HepG2 (cell line): Measurements from ENCODE around the gene SLC4A11. TPM values are rescaled to one million over a fixed set of nuclear protein-coding genes. Genes with fewer than 3 reads are reported as not detected.

ENCODE experiments used
- BCL6 ChIP-seq: IDR thresholded peaks from 2 replicates; pipeline ENCODE4 v1.6.1; 2016; ENCODE audit warnings: missing genetic modification reagents, missing compliant biosample characterization
- EED ChIP-seq: sonication (generic); formaldehyde crosslinking; IDR thresholded peaks from 2 replicates; pipeline ENCODE4 v1.5.0; 2020; ENCODE audit warnings: mild to moderate bottlenecking, missing genetic modification reagents
- FOXA3 ChIP-seq: IDR thresholded peaks from 2 replicates; pipeline ENCODE4 v1.6.1; 2016; ENCODE audit warnings: missing genetic modification reagents, missing compliant biosample characterization
- HNF4G ChIP-seq, 2 experiments: sonication (generic) in 1 of 2; formaldehyde crosslinking in 1 of 2; IDR thresholded peaks; 2 replicates each; pipeline versions ENCODE4 v1.4.0 to v1.6.1; 2011 to 2020; ENCODE audit warnings: borderline replicate concordance in 2 of 2, low read depth in 2 of 2, mild to moderate bottlenecking in 2 of 2, low read length in 1 of 2, missing genetic modification reagents in 1 of 2, moderate library complexity in 1 of 2
- JARID2 ChIP-seq: sonication (generic); formaldehyde crosslinking; IDR thresholded peaks from 2 replicates; pipeline ENCODE4 v1.8.1; 2023; ENCODE audit warnings: missing genetic modification reagents, inconsistent platforms; ENCODE audit not compliant: insufficient replicate concordance
- NFE2L1 ChIP-seq: sonication (generic); formaldehyde crosslinking; IDR thresholded peaks from 2 replicates; pipeline ENCODE4 v1.4.0; 2020; ENCODE audit warnings: missing genetic modification reagents, mild to moderate bottlenecking, borderline replicate concordance
- NFKB2 ChIP-seq: sonication (generic); formaldehyde crosslinking; IDR thresholded peaks from 2 replicates; pipeline ENCODE4 v1.4.0; 2020; ENCODE audit warnings: missing genetic modification reagents, borderline replicate concordance
- NFYC ChIP-seq: IDR thresholded peaks from 2 replicates; pipeline ENCODE4 v1.6.1; 2016; ENCODE audit warnings: missing genetic modification reagents, missing compliant biosample characterization
- PHF5A ChIP-seq: IDR thresholded peaks from one replicate; pipeline ENCODE4 v1.6.1; 2018; ENCODE audit warnings: low read depth, missing genetic modification reagents; ENCODE audit not compliant: unreplicated experiment
- SMAD3 ChIP-seq: sonication (generic); formaldehyde crosslinking; IDR thresholded peaks from 2 replicates; pipeline ENCODE4 v1.4.0; 2020; ENCODE audit warnings: missing genetic modification reagents
- XRCC5 ChIP-seq: fragments of 200-400 bp; formaldehyde crosslinking; optimal IDR thresholded peaks from 2 replicates; pipeline ENCODE3; 2017; ENCODE audit warnings: mild to moderate bottlenecking, low read length
- ZBTB3 ChIP-seq: sonication (generic); formaldehyde crosslinking; IDR thresholded peaks from 2 replicates; pipeline ENCODE4 v1.4.0; 2020; ENCODE audit warnings: low read depth, mild to moderate bottlenecking, moderate library complexity, missing genetic modification reagents, borderline replicate concordance
- ZC3H4 ChIP-seq: sonication (generic); formaldehyde crosslinking; IDR thresholded peaks from 2 replicates; pipeline ENCODE4 v1.4.0; 2020; ENCODE audit warnings: missing genetic modification reagents, borderline replicate concordance
- ZNF781 ChIP-seq: sonication (generic); formaldehyde crosslinking; IDR thresholded peaks from 2 replicates; pipeline ENCODE4 v1.5.1; 2020; ENCODE audit warnings: borderline replicate concordance, mild to moderate bottlenecking, missing genetic modification reagents; ENCODE audit errors: not compliant biosample characterization
- polyA plus RNA-seq, 8 experiments: library from polyadenylated mRNA; depleted of rRNA in 3 of 8; stranded (reverse) in 7 of 8; unstranded in 1 of 8; fragments of >200 nt; fragmentation: Illumina TruSeq in 4 of 8; extraction: Trizol in 4 of 8; gene quantifications; 2 replicates each; pipeline versions ENCODE4 v1.2.1 to v1.2.3, GENCODE V29; 2011 to 2016; ENCODE audit warnings: low read depth in 4 of 8, missing spikeins in 1 of 8, mixed read lengths in 1 of 8; ENCODE audit not compliant: insufficient read depth in 1 of 8
- total RNA-seq, 5 experiments: library from RNA; depleted of rRNA; stranded (reverse); fragments of >200 nt; fragmentation: Illumina TruSeq; extraction: Trizol; gene quantifications; 2 replicates each; pipeline ENCODE4 v1.2.3, GENCODE V29; 2016; ENCODE audit warnings: low read depth in 1 of 5
- TF ChIP-seq, protein P1 (sequence below): sonication (generic); formaldehyde crosslinking; IDR thresholded peaks from 2 replicates; pipeline ENCODE4 v1.5.1; 2020; ENCODE audit warnings: missing genetic modification reagents, mild to moderate bottlenecking, borderline replicate concordance
- TF ChIP-seq, protein P2 (sequence below): sonication (generic); formaldehyde crosslinking; IDR thresholded peaks from 2 replicates; pipeline ENCODE4 v1.4.0; 2020; ENCODE audit warnings: mild to moderate bottlenecking, missing genetic modification reagents
- TF ChIP-seq, protein P3 (sequence below): sonication (generic); formaldehyde crosslinking; IDR thresholded peaks from 2 replicates; pipeline ENCODE4 v1.4.0; 2020; ENCODE audit warnings: mild to moderate bottlenecking, missing genetic modification reagents

Gene SLC4A11
- total and polyA plus RNA-seq, 2 of the 13 experiments (the other 11 are each of a cell fraction or from before 2014, with no cell fraction given), result 3.9 to 27.0 TPM

DNA sequence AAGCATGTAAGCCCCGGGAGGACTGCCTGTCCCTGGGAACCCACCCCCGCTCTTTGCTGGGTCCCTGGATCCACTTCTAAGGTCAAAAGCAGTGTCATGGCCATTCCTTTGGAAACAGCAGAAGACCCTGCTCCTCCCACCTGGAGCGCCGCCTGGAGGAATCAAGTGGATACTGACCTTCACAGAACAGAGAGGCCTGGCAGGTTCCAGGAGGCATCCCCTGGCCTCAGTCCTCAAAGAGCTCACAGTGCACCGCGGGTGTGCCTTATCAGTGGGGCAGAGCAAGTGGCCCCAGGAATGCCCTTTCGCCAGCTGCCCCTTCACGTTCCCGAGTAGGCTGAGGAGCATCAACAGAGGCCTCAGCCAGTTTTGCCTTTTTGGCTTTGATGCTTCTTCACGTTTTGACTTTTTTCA, 11.1 kb upstream of the SLC4A11 start (continued):
- TF ChIP-seq PHF5A (CRISPR knock-in tag) (peak; percentile 76), NFYC (CRISPR knock-in tag) (no peak), XRCC5 (peak; percentile 84), JARID2 (no peak), NFE2L1 (CRISPR knock-in tag) (no peak), ZC3H4 (CRISPR knock-in tag) (0 out of 2 replicates have a peak, but pooled peaks have one; percentile 51), ZNF781 (CRISPR knock-in tag) (no peak), NFKB2 (peak; percentile 64; the same call in 1 of the 2 replicates), FOXA3 (CRISPR knock-in tag) (peak; percentile 62), BCL6 (CRISPR knock-in tag) (no peak; the same call in 1 of the 2 replicates), EED (CRISPR knock-in tag) (peak; percentile 79; the same call in 1 of the 2 replicates), HNF4G (IDR thresholded peaks at IDR 0.05; ENCODE audit: borderline replicate concordance, low read depth, low read length) (peak; percentile 19; the same call in 1 of the 2 replicates), HNF4G (CRISPR knock-in tag; IDR thresholded peaks at IDR 0.05; ENCODE audit: borderline replicate concordance, low read depth) (no peak), SMAD3 (CRISPR knock-in tag) (peak; percentile 33; the same call in 1 of the 2 replicates), ZBTB3 (no peak)
- TF ChIP-seq, protein P1, sequence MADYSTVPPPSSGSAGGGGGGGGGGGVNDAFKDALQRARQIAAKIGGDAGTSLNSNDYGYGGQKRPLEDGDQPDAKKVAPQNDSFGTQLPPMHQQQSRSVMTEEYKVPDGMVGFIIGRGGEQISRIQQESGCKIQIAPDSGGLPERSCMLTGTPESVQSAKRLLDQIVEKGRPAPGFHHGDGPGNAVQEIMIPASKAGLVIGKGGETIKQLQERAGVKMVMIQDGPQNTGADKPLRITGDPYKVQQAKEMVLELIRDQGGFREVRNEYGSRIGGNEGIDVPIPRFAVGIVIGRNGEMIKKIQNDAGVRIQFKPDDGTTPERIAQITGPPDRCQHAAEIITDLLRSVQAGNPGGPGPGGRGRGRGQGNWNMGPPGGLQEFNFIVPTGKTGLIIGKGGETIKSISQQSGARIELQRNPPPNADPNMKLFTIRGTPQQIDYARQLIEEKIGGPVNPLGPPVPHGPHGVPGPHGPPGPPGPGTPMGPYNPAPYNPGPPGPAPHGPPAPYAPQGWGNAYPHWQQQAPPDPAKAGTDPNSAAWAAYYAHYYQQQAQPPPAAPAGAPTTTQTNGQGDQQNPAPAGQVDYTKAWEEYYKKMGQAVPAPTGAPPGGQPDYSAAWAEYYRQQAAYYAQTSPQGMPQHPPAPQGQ (CRISPR knock-in tag), result no peak
- TF ChIP-seq, protein P2, sequence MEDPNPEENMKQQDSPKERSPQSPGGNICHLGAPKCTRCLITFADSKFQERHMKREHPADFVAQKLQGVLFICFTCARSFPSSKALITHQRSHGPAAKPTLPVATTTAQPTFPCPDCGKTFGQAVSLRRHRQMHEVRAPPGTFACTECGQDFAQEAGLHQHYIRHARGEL (CRISPR knock-in tag), result no peak
- TF ChIP-seq, protein P3, sequence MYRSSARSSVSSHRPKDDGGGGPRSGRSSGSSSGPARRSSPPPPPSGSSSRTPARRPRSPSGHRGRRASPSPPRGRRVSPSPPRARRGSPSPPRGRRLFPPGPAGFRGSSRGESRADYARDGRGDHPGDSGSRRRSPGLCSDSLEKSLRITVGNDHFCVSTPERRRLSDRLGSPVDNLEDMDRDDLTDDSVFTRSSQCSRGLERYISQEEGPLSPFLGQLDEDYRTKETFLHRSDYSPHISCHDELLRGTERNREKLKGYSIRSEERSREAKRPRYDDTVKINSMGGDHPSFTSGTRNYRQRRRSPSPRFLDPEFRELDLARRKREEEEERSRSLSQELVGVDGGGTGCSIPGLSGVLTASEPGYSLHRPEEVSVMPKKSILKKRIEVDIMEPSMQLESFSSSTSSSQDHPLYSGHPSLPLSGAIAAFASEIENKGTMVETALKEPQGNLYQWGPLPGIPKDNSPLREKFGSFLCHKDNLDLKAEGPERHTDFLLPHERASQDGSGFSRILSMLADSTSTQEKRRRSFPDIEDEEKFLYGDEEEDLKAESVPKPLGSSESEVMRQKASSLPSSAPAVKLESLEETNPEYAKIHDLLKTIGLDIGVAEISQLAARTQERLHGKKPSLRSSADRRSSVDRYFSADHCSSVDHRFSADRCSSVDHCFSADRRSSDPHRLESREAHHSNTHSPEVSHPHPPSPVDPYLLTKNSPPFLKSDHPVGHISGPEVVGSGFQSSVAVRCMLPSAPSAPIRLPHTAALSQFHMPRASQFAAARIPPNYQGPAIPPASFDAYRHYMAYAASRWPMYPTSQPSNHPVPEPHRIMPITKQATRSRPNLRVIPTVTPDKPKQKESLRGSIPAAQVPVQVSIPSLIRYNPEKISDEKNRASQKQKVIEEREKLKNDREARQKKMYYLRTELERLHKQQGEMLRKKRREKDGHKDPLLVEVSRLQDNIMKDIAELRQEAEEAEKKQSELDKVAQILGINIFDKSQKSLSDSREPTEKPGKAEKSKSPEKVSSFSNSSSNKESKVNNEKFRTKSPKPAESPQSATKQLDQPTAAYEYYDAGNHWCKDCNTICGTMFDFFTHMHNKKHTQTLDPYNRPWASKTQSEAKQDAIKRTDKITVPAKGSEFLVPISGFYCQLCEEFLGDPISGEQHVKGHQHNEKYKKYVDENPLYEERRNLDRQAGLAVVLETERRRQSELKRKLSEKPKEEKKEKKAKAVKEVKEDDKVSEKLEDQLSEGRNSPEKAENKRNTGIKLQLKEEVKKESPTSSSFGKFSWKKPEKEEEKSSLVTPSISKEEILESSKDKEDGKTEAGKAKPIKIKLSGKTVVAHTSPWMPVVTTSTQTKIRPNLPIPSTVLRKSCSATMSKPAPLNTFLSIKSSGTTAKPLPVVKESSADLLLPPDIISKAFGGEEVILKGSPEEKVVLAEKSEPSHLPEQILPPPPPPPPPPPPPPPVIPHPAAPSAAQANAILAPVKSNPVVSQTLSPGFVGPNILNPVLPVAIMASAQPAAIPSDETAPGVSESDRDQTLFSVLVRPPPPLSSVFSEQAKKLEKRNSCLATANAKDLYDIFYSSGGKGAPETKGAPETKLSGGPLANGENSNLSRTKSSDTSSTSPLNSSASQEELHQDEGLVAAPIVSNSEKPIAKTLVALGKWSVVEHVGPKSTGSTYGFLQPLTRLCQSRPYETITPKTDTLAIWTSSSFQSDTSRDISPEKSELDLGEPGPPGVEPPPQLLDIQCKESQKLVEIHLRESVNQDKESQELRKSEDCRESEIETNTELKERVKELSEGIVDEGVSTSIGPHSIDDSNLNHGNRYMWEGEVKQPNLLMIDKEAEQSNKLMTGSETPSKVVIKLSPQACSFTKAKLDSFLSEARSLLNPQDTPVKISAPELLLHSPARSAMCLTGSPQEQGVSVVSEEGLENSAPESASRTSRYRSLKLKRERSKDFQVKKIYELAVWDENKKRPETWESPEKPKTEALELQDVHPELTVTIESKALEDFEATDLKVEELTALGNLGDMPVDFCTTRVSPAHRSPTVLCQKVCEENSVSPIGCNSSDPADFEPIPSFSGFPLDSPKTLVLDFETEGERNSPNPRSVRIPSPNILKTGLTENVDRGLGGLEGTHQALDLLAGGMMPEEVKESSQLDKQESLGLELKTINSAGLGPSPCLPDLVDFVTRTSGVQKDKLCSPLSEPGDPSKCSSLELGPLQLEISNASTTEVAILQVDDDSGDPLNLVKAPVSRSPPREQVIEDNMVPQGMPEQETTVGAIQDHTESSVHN (CRISPR knock-in tag), result no peak
